ENCODE measurements around the gene MIOX.
"Not testable (repeated sequence)": the region's sequence is repeated elsewhere in the genome, so short reads cannot be mapped to it uniquely, and the experiment has no call there.

MIOX gene

DNA sequence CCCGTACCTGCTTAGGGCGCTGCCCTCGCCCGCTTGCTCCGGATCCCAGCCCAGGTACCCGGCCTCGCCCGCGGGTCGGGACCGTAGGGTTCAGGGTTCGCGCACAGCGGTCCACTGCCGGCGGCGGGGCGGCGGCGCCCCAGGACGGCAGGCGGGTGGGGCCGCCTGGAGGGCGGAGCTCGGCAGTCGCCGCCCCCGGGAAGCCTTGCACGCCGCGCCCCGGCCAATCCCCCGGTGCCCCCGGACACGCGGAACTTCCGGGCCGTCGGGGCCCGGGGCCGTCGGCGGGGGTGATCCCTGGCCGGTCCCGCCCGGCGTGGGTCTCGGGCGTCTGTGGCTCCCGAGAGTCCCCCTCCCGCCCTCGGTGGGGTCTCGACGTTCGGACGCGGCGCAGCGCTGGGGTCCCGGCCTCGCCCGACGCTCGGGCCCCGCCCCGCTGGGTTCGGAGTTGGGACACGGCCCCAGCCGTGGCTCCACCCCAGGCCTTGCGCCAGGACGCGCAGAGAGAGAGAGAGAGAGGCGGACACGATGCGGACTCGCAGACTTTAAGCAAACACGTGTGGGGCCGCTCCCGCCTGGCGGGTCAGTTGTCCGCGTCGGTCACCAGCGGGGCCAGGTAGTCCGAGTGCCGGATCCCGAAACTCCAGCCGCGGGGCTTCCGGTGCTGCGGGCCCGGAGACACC lies 43.4 kb downstream of the MIOX start, which contains the start of gene TYMP:
TSS of gene TYMP (minus strand) at position 116 of the 683 bp plus-strand sequence. CDS start 303 bp downstream, outside the sequence.
- no peak for DNase-seq (ENCODE audit: low read depth)

DNA sequence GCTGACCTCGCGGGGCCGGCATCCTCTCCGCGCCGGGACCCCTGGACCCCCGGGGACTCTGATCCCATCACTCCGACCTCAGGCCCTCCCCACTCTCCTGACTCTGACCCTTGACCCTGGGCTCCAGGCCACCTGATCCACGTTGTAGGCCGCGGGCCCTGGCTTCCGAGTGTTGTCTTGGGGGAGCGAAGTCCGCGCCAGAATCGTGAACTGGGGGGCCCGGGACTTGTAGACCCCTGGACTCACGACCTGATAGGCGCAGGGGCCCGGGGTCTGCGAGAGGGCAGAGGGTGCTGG lies 43.9 kb downstream of the MIOX start:
- DNase-seq (ENCODE audit: low read depth), result no peak

DNA sequence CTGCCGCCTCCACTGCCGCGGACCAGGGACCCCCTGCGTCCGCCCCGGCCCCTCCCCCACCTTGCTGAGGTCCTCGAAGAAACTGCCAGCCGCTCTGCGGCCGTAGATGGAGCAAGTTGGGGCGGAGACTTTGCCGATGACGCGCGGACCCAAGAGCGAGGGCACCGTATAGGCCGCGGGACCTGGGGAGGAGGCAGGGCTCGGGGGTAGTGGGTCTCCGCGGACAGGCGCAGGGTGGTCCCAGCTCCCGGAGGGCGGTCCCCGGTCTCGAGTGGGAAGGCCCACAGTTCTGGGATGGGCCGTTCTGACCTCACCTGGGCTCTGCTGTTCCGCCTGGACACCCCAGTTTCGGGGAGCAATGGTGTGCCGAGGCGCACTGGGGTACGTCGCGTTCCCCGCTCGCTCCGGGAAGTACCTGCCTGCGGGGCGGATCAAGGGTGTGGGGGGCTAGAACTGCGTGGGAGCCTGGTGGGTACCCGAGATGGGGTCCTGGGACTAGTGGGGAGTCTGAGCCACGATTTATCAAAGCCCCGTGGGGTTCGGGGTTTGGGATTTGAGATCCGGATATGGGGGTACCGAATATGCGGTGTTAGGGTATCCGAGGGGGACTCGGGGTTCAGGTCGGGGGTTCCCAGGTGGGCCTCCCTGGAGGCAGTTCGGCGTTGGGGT lies 44.4 kb downstream of the MIOX start:
- DNase-seq (ENCODE audit: low read depth), result no peak

DNA sequence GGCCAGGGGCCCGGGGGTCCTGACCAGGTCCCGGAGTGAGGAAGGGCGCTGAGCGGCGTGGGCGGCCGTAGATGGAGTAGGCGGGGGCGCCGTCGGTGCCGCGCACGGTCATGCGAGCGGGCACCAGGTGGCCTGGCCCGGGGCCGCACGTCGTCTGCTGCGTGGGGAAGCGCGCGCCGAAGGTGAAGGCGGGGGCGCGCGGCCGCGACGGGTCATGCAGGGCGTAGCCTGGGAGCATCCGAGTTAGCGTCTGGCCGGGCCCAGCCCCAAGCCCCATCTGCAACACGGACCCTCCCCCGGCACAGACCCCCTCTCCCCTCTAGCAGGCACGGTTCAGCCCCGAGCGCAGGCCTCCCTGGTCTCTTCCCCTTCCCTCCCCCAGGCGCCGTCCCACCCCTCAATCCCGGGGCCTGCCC lies 44.9 kb downstream of the MIOX start:
- DNase-seq (ENCODE audit: low read depth), result no peak

DNA sequence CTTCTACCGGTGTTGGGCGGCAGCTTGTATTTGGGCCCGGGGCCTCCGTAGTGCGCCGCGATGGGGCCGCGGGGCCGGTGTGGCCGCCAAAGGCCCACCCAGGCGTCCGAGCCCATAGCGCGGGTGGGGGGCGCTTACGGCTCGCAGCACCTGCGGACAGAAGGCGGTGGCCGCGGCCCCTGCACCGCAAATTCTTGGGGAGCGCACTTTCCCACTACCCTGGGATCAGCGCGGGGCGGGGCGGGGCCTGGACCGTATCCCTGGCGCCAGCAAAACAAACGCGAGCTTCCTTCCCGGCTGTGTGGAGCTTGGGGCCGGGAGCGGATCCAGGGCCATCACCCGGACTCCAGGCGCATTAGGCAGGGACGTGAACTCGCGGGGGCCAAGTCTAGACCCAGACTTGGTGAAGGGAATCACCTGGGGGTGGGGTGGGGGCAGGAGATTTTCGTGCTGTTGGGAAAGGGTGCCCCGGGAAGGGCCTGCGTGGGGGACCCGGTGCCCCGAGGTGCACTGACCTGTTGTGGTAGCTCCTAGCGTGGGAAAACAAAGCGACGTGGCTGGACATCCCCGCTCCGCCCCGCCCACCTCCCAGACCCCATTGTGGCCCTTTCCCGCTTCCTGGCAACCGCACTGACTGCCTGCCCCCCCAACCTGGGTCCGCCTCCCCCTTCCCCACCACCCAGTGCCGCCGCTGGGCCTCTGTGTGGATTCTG lies 45.5 kb downstream of the MIOX start:
- DNase-seq (ENCODE audit: low read depth), result no peak

DNA sequence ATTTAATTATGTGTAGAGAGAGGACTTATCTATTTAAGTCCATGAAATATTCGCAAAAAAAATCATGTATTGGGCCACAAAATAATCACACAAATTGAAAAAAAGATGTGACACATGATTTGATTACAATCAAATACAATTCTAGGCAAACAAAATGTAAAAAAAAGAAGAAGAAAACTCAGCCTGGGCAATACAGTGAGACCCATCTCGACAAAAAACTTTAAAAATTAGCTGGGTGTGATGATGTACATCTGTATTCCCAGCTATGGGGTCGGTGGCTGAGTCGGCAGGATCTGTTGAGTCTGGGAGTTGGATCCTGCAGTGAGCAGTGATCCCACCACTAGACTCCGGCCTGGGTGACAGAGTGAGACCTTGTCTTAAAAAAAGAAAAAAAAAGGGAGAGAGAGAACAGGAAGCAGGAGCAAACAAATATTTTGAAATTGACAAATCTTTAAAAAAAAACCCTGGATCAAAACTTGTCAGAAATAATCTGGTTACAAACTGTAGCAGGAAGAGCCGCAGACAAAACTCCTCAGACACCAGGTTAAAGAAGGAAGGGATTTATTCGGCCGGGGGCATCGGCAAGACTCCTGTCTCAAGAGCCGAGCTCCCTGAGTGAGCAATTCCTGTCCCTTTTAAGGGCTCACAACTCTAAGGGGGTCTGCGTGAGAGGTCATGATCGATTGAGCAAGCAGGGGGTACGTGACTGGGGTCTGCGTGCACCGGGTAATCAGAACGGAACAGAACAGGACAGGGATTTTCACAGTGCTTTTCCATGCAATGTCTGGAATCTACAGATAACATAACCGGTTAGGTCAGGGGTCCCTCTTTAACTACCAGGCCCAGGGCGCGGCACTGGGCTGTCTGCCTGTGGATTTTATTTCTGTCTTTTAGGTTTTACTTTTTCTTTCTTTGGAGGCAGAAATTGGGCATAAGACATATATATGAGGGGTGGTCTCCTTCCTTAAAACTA lies 46.5 kb downstream of the MIOX start:
- no peak for DNase-seq (ENCODE audit: low read depth)

DNA sequence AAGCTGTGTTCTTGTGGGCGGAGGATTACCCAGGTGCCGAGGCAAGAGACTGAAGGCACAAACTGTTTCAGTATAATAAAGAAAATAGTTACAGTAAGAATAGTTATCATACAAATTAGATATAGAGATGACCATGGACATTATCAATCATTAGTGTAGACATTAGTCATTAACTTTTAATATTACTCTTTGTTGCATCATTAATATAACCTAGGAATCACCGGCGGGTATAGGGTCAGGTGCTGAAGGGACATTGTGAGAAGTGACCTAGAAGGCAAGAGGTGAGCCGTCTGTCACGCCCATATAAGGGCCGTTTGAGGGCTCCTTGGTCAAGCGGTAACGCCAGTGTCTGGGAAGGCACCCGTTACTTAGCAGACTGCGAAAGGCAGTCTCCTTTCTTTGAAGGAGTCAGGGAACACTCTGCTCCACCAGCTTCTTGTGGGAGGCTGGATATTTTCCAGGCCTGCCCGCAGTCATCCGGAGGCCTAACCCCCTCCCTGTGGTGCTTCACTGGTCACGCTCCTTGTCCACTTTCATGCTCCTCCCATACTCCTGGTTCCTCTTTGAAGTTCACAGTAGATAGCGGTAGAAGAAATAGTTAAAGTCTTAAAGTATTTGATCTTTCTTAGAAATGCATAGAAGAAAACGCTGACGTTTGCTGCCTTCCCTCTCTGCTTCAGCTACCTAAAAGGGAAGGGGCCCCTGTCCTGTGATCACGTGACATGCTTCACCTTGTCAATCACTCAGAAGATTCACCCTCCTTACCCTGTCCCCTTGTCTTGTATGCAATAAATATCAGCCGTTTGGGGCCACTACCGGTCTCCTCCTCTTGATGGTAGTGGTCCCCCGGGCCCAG lies 47.4 kb downstream of the MIOX start:
- DNase-seq (ENCODE audit: low read depth), result not testable (repeated sequence)

DNA sequence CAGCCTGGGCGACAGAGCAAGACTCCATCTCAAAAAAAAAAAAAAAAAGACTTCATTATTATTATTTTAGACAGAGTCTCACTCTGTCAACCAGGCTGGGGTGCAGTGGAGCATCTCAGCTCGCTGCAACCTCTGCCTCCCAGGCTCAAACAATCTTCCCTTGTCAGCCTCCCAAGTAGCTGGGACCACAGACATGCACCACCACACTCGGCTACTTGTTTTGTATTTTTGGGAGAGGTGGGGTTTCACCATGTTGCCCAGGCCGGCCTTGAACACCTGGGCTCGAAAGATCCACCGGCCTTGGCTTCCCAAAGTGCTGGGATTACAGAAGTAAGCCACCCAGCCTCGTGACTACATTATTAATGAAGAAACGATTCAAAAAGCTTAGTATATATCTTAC lies 48.5 kb downstream of the MIOX start:
- no peak for DNase-seq (ENCODE audit: low read depth)

DNA sequence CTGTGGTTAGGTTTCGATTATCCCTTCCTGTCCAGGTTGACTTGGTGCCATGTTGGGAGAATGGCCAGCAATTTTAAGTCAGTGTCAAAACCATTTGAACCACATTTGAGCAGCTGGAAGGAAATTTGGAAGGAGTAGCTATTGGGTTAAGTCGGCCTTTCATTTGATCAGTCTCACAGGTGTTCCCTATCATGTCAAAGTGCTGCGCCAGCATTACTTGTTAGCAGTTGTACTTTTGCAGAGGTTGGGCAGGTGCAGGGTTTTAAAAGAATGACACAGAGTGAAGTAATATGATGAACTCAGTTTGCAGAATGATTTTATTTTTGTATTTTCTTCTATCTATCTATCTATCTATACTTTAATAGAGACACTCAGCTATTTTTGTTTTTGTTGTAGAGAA lies 49.6 kb downstream of the MIOX start:
- no peak for DNase-seq (ENCODE audit: low read depth)

DNA sequence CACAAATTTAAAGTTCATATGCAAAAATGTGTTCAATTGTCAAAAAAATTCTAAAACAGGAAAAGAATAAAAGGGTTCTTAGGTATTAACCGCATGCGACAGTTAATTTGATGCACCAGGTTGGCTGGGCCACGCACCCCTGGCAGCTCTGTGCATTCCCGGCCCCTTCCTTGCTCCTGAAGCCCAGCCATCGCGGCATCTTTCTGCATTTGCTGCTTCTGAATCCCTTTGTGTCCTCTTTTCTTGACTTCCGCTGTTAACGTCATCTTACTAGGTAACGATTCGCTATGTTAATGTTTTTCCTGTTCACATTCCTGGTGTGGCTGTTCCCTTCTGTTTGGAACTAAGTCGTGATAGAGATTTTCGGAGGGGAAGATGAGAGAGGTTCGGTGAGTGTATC lies 51.1 kb downstream of the MIOX start:
- no peak for DNase-seq (ENCODE audit: low read depth)
